HG02884 (cell line): Measurements from ENCODE around the gene RXFP1.
"Not testable (repeated sequence)": the region's sequence is repeated elsewhere in the genome, so short reads cannot be mapped to it uniquely, and the experiment has no call there.

Experiments used
- ATAC-seq: cut with Tn5 transposase; IDR thresholded peaks from one replicate; pipeline ENCODE4 v1.9.1; 2021; ENCODE audit warnings: mild to moderate bottlenecking, moderate library complexity; ENCODE audit not compliant: unreplicated experiment

RXFP1 gene

GRCh38 chr4:158606969-158607368 is 85.3 kb downstream of the RXFP1 start:
- no peak for ATAC-seq

- ATAC-seq: no peak
Measured at GRCh38 chr4:158609116-158609515, 87.4 kb downstream of the RXFP1 start.

GRCh38 chr4:158610790-158611189 is 89.1 kb downstream of the RXFP1 start:
- peak; percentile 95 for ATAC-seq

DNA sequence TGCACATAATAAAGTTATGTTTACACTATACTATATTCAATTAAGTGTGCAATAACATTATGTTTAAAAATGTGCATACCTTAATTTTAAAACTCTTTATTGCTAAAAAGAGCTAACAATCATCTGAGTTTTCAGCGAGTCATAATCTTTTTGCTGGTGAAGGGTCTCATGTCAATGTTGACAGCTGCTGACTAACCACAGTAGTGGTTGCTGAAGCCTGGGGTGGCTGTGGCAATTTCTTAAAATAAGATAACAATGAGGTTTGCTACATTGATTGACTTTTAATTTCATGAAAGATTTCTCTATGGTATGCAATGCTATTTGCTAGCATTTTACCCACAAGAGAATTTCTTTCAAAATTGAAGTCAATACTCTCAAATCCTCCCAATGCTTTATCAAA is 91.4 kb downstream of the RXFP1 start:
- no peak for ATAC-seq

DNA sequence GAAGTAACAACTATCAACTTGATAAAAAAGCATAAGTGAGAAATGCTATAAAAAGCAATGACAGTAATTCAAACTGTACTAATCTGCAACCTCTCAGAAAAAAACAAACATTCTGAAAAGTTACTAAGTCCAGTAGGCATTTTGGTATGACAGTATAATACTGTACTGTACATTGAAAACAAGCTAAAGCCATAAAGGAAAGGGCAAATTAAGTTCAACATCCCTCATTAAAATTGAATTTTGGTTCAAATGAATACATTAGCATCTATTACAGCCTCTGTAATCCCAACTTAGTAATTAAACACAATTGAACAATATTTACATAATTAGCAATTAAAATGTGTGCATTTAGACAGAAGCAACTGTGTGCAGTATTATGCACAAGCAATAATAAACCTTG is 96.3 kb downstream of the RXFP1 start:
- ATAC-seq: no peak

DNA sequence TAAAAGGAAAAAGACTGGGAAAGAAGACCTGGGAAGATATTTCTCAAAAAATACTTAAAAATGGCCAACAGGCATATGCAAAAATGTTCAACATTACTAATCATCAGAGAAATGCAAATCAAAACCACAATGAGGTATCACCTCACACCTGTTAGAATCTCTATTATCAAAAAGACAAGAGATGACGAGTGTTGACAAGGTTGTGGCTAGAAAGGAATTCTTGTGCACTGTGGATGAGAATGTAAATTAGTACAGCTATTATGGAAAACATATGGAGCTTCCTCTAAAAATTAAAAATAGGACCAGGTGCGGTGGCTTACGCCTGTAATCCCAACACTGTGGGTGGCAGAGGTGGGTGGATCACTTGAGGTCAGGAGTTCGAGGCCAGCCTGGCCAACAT is 100.0 kb downstream of the RXFP1 start:
- ATAC-seq: no peak

DNA sequence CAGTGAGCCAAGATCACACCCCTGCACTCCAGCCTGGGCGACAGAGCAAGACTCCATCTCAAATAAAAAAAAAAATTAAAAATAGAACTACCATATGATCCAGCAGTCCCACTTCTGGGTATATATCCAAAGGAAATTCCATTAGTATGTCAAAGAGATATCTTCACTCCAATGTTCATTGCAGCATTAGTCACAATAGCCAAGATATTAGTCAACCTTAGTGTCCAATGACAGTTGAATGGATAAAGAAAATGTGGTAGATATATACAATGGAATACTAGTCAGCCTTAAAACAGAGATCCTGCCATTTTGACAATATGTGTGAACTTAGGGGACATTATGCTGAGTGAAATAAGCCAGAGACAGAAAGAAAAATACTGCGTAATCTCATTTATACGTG is 100.6 kb downstream of the RXFP1 start:
- no peak for ATAC-seq

DNA sequence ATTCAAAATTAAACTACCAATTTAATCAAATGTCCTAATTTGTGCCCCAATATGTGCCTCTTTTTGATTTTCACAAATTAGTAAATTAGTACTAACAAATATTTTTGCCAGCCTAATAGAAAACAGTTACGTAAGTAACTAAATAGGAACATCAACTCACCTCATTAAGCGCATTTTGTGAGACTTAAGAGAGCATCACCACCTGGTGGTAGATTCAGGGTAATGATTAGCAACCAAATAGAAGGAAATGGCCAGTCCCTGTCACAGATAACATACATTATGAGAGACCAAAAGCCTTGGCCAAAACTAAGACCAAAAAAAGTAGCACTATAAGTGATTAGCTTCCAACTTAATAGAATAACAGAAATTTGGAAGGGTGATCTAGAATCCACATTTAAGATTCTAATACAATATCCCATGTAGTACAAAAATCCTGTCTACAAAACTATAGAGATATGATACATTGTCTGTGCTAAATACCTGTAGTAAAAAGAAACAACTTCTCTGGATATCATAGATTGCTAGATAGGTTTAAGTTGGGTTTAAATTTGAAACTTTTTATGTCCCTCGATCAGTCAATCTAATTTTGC is 103.3 kb downstream of the RXFP1 start:
- ATAC-seq: peak; percentile 92

GRCh38 chr4:158625544-158625943 is 103.9 kb downstream of the RXFP1 start:
- no peak for ATAC-seq

DNA sequence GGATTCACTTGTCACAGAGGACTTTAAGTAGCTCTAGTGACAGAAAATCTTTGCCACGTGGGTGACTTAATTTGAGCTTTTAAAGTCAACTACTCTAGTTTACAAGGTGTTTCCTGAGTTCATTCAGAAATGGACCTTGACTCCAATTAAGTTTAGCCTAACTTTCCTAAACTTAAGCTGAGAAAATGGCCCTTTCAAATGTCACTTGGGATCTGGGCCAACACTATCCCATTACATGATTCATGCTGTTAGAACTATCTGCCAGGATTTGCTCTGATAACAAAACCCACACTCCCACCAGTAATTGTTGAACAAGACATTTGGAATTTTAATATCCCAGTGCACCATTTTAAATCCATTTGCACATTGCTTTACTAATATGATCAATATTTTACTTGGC is 109.2 kb downstream of the RXFP1 start:
- ATAC-seq: no peak

DNA sequence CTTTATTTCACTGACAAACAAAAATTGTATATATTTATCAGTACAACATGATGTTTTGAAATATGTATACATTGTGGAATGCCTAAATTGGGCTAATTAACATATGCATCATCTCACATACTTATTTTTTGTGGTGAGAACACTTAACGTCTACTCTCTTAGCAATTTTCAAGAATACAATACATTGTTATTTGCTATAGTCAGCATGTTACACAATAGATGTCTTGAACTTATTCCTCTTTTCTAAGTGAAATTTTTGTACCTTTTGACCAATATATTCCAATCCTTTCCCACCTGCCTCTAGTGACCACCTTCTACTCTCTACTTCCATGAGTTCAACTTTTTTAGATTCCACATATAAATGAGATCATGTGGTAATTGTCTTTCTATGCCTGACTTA is 114.9 kb downstream of the RXFP1 start:
- ATAC-seq: no peak

DNA sequence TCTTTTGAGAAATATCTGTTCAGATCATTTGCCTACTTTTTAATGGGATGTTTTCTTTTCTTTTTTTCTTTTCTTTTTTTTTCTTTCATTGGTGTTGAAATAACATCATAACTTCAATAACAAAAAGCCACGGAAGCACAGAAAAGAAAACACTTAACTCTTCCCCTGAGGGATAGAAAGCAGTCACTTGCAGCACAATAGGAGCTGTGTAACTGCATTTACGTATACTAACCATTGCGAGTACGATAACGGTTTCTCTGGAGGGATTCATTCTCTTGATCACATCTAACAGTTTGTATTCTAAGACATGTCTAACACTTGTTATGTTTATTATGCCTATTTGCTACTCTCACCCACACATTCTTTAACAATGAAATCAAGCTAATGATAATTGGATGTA is 122.7 kb downstream of the RXFP1 start:
- no peak for ATAC-seq

GRCh38 chr4:158644760-158645159 is 123.1 kb downstream of the RXFP1 start:
- no peak for ATAC-seq

GRCh38 chr4:158649111-158649680 is 127.5 kb downstream of the RXFP1 start:
- no peak for ATAC-seq

- ATAC-seq: peak; percentile 59
Measured at GRCh38 chr4:158652920-158653319, 131.2 kb downstream of the RXFP1 start.

- ATAC-seq: no peak
Measured at GRCh38 chr4:158656439-158656838, 134.8 kb downstream of the RXFP1 start.

GRCh38 chr4:158657291-158657690 is 135.6 kb downstream of the RXFP1 start:
- no peak for ATAC-seq

DNA sequence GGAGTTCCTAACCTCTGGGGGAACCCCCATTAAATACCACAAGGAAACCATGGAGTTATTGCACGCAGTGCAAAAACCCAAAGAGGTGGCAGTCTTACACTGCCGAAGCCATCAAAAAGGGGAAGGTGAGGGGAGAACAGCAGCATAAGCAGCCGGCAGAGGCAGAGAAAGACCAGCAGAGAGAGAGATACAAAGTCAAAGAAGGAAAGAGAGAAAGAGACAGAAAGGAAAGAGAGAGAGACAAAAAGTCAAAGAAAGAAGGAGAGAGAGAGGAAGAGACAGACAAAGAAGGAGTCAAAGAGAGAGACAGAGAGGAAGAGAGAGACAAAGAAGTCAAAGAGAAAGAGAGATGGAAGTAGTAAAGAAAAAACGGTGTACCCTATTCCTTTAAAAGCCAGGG is 141.6 kb downstream of the RXFP1 start:
- not testable (repeated sequence) for ATAC-seq

DNA sequence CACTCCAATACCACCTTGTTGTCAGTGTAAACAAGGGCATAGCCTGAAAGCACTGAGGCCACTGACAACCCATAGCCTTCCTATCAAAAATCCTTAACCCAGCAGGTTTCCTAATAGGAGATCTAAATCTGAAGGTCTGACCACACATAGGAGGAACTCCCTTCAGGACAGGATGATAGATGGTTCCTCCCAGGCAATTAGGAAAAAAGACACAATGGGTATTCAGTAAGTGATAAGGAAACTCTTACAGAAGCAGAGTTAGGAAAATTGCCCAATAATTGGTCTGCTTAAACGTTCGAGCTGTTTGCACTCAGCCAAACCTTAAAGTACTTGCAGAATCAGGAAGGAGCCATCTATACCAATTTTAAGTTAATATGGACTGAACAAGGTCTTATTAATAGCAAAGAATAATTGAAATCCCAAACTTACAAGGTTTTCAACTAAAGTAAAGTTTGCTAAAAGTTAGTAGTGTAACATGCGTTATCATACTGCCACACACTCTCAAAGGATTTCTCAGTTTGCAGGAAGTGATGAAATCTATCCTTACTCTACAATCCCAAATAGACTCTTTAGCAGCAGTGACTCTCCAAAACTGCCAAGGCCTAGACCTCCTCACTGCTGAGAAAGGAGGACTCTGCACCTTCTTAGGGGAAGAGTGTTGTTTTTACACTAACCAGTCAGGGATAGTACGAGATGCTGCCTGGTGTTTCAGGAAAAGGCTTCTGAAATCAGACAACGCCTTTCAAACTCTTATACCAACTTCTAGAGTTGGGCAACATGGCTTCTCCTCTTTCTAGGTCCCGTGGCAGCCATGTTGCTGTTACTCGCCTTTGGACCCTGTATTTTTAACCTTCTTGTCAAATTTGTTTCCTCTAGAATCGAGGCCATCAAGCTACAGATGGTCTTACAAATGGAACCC is 142.3 kb downstream of the RXFP1 start:
- ATAC-seq: not testable (repeated sequence)

DNA sequence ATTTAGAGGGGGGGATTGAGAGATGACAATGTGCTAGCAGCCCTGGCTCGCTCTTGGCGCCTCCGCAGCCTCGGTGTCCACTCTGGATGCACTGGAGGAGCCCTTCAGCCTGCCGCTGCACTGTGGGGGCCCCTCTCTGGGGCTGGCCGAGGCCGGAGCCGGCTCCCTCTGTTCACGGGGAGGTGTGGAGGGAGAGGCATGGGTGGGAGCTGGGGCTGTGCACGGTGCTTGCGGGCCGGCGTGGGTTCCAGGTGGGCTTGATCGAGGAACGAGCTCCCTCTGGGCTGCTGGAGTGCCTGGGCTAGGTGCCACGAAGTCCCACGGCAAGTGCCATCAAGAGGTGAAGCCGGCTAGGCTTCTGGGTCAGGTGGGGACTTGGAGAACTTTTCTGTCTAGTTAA is 143.1 kb downstream of the RXFP1 start:
- no peak for ATAC-seq

- no peak for ATAC-seq
Measured at GRCh38 chr4:158666892-158667291, 145.2 kb downstream of the RXFP1 start.

DNA sequence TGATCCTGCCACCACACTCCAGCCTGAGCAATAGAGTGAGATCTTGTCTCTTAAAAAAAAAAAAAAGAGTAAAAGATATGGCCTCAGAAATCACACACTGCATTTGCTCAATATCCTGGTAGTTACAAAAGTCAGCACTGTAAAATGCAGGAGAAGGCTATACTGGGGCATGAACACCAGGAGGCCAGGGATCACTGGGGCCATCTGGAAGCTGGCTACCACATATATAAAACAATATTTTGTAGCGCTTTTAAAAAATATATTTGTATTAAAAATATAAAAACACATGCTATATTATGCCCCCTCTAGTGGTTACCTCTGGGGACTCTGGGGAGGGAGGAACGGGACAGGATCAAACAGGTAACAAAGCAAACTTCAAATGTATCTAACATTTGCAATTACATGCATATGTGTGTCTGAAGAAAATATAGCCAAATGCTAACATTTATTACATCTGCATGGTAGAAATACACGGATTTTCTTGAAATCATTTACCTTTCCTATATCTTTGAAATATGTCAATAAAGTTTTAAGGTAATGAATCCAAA is 146.0 kb downstream of the RXFP1 start:
- ATAC-seq: no peak
